NCI-H187 treated with DMSO at 0.1 percent for 48 hours (cell line): ENCODE results near the gene ZMYND19.
"Not testable (repeated sequence)": the region's sequence is repeated elsewhere in the genome, so short reads cannot be mapped to it uniquely, and the experiment has no call there.

Experiments
- DNase-seq: peaks from one replicate; lab custom pipeline; 2025; lab: John Stamatoyannopoulos, UW

ZMYND19 gene

DNA sequence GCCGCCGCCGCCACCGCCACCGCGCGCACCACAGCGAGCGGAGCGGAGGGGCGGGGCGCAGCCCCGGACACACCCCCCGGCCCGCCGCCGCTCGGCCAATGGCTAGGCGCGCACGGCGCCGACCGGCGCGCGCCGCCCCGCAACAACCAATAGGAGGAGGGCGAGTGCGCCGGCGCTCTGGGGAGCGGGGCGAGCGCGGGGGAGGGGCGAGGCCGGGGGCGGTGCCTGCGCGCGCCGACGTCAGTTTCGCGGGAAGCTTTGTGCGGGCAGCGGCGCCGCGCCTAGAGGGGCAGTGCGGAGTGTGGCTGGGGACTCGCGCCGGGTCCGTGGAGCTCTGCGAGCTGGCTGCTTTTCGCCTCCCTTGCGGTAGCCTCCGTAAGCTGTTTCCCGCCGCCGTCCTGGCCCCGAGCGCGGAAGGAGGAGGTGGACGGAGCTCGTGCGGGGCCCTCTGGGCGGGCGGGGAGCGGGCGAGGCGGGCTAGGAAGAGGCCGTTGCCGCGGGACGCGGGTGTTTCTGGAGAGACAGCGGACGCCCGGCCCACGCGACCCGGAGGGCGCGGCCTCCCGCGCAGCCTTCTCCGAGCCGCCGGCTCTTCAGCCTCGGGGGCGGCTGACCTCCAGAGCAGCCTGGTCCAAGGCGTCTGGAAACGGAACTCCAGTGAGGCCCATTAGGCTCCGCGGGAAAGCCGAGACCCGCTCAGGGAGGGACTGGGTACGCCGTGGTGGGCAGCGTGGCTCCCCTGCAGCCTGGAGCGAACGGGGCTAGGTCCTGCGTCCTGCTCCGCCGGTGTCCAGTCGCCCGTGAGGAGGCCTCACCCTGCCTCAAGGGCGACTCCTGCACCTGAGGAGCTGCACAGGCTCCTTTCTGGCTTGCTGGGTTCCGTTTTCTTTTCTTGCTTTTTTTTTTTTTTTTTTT, at the start of gene ZMYND19:
Gene ZMYND19, minus strand, starts transcription at position 44 of the 915 bp plus-strand sequence. CDS start 249 bp downstream, outside the sequence.
- DNase-seq = peak; percentile 12

DNA sequence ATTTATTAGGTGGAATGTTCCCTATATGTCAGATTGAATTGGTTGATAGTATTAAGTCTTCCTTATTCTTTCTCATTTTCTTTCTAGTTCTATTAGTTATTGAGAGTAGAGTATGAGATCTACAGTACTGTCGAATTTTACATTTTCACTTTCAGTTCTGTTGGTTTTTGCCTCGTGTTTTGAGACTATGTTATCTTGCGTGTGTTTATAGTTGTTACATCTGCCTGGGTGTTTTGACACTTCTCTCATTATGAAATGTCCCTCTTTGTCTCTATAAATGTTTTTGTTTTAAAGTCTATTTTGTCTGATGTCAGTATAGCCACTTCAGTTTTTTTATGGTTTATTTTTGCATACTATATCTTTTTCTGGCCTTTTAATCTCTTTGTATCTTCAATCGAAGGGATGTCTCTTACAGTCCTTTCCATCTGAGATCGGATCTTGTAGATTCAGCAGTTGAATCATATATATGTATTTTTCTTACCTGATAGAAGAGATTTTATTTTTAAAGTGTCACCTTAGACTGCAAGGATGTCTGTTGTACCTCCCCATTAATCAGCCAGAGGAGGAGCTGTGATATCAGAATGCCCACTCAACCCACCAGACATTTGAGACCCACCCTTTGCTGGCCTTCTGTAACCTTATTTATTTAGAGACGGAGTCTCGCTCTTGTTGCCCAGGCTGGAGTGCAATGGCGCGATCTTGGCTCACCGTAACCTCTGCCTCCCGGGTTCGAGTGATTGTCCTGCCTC, 49.2 kb upstream of the ZMYND19 start:
- no peak for DNase-seq

DNA sequence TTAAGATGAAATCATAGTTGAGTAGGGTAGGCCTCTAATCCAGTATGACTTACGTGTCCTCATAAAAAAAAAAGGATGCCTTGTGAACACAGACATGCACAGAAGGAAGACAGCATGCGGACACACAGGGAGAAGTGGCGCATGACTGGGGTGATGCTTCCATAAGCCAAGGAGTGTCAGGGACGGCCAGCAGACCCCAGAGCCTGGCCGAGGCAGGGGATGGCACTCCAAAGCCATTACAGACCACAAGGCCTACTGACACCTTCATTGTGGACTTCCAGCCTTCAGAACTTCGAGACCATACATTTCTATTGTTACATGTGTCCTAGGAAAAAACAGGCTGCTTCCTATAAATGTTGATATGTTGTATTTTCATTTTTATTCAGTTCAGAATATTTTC, 48.4 kb upstream of the ZMYND19 start:
- DNase-seq = no peak

DNA sequence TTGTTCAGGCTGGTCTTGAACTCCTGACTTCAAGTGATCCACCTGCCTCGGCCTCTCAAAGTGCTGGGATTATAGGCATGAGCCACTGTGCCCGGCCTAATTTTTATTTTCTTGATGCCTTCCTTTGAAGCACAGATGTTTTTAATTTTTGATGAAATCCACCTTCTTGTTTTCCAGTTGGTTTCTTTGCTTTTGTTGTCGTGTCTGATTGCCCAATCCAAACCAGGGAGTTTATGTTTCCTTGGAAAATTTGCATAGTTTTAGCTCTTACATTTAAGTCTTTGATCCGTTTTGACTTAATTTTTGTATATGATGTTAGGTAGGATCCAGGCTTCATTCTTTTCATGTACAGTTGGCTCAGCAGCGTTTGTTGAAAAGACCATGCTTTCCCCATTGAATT, 43.7 kb upstream of the ZMYND19 start:
- DNase-seq = no peak

DNA sequence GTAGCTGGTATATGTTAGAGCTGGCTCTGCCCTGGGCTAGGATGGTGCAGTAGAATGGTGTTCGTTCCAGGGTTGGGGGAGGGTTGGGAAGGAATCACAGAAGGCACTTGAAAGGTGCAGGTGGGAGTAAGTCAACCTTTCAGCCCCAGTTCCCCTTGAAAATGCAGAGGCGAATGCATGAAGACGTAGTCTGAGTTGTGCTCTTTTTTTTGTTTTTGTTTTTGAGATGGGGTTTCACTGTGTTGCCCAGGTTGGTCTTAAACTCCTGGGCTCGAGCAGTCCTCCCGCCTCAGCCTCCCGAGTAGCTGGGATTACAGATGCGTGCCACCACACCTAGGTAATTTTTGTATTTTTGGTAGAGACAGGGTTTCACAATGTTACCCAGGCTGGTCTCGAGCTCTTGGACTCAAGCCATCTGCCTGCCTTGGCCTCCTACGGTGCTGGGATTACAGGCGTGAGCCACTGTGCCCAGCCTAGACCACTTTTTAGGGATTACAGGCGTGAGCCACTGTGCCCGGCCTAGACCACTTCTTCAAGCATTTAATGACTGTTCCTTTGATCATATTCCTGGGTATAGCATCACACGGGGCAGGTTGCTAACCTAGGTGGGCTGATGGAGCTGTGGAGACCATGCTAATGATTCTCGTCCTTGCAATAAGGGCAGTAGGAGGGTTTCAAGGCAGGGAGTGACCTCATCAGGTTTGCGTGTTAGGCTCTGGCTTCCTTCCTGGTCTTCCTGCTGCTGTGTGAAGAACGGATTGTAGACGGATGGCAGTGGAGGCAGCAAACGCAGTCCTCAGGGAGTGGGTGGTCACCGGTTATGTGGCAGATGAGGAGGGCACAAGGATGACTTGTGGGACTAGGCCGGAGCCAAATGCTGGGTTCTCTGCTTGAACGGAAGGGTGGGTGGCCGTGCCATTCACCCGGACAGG, 42.2 kb upstream of the ZMYND19 start:
- DNase-seq = no peak

DNA sequence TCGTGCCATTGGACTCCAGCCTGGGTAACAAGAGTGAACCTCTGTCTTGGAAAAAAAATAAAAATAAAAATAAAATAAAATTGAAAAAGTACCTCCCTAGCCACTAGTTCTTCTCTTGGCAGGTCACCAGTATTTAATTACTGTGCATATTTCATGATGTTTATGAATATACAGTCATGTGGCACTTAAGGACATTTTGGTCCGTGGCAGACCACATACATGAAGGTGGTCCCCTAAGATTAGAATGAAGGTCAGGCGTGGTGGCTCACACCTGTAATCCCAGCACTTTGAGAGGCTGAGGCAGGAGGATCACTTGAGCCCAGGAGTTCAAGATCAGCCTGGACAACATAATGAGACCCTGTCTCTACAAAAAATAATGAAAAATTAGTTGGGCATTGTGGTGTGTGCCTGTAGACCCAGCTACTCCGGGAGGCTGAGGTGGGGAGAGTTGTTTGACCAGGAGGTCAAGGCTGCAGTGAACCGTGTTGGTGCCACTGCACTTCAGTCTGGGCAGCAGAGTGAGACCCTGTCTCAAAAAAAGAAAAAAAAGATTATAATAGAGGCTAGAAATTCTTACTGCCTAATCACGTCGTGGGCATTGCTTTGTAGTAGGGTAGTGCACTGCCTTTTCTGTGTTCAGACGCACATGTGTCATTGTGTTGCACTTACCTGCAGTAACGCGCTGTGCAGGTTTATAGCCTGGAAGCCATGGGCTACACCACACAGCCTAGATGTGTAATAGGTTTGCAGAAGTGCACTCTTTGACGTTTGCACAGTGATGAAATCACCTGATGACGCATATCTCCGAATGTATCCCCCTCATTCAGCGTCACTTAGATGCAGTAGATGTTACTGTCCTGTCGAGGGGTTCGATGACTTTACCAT, 41.3 kb upstream of the ZMYND19 start:
- DNase-seq = no peak

DNA sequence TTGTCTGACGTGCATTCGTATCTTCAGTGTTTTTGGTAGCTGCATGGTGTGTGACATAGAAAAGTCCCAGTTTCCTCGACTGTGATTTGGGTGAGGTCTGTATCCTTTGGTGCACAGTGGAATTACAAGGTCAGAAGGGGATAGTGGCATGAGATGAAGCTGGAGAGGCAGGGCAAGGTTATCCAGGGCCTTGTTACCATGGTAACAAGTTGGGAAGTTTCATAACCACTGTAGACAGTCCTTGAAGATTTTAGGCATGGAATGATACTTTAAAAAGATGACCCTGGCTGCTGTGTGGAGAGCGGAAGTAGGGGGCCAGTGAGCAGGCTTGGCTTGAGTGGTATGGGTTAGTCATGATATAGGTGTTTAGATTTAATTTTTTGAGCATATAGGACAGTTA, 40.4 kb upstream of the ZMYND19 start:
- DNase-seq = no peak

DNA sequence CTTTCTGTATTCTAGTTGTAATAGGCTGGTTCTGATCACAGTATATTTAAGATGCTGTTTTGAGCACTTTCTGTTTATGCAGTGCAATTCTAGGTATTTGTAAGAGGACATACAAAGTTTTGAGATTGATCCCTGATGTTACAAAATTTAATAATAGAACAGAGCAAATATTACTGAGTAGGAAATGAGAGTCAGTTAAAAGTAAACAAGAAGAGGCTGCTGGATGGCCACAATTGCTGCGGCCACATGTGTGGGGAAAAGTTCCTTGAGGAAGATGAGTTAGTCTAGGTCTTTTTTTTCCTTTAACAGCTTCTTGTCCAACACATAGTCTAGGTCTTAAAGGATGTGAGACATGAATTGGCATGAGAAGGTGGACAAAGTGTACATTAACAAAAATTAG, 39.8 kb upstream of the ZMYND19 start:
- no peak for DNase-seq

DNA sequence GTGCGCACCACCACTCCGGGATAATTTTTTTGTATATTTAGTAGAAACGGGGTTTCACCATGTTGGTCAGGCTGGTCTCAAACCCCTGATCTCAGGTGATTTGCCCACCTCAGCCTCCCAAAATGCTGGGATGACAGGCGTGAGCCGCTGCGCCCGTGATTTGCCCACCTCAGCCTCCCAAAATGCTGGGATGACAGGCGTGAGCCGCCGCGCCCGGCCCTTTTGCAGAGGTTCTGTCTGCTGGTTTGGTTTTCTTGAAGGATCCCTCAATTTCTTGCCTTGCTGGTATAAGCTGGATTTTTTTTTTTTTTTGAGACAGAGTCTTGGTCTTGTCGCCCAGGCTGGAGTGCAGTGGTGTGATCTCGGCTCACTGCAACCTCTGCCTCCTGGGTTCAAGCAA, 37.1 kb upstream of the ZMYND19 start:
- DNase-seq = not testable (repeated sequence)

DNA sequence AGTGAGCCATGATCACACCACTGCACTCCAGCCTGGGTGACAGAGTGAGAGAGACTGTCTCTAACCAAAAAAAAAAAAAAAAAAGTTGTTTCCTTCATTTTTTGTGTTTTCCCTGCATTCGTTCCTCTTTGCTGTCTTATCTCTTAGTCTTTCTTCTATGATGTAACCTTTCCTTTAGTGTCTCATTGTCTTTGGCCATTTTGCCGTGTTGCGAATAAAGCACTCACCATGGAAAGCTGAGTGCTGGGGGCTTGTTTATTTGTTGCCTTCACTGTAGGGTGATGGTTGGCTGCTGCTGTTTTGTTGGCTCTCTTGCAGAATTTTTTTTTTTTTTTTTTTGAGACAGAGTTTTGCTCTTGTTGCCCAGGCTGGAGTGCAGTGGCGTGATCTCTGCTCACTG, 36.2 kb upstream of the ZMYND19 start:
- DNase-seq = no peak

DNA sequence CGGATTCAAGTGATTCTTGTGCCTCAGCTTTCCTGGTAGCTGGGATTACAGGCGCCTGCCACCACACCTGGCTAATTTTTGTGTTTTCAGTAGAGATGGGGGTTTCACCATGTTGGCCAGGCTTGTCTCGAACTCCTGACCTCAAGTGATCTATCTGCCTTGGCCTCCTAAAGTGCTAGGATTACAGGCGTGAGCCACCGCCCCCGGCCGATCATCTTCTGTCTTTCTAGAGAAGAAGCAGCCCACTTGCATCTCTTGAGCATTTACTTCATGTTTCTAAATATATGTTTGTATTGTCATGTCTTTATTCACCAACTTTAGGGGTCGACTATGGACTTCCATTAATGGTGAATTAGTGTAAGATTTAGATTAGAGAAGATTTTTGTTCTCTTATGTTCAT, 31.9 kb upstream of the ZMYND19 start:
- not testable (repeated sequence) for DNase-seq

DNA sequence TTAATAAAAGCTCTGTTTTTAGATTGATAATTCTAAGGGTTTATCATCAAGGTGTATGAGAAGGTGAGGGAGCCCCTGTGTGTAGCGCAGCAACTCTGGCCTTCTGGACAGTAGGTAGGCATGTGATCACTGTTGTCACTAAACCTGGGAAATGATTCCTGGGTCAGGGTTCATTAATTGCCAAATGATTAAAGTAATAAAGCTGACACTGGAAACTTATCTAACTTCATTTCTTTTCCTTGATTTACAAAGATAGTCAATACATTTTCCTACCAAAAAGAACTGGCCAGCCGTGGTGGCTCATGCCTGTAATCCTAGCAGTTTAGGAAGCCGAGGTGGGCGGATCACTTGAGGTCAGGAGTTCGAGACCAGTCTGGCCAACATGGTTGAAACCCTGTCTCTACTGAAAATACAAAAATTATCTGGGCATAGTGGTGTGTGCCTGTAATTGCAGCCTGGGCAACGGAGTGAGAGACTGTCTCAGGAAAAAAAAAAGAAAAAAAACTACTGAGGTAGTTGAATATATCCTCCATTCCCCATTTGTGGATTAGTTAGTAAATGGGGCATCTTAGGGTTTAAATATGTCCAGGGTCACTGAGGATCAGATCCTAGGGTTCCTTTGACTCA, 30.9 kb upstream of the ZMYND19 start:
- no peak for DNase-seq

DNA sequence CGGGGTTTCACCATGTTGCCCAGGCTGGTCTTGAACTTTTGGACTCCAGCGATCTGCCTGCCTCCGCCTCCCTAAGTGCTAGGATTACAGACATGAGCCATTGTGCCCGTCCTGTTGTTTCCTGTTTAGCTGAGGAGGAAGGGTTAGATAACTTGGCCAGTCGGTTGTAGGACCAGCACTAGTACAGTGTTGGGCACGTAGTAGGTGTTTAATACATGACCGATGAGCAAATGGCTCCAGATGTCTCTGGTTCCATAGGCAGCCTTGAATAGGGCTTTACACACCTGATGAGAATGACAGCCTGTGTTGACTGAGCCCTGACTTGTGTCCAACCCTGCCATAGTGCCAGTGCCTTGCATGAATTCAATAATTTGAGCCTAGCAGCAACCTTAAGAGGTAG, 30.3 kb upstream of the ZMYND19 start:
- DNase-seq = no peak

DNA sequence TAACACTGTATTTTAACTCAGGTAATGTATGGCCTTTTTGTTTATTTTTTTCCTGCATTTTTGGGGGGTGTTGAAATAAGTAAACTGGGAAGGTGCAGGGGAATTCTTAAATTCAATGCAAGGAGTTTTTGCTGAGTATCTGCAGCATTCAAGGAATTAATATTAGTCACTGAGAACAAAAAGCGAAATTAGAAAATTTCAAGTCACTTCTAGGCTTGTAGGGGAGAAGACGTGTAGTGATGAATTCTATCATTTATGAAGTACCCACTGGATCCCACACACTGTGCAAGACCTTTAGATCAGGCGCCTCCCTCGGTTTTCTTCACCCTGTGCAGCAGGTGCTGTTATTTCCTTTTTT, 29.7 kb upstream of the ZMYND19 start:
- no peak for DNase-seq

DNA sequence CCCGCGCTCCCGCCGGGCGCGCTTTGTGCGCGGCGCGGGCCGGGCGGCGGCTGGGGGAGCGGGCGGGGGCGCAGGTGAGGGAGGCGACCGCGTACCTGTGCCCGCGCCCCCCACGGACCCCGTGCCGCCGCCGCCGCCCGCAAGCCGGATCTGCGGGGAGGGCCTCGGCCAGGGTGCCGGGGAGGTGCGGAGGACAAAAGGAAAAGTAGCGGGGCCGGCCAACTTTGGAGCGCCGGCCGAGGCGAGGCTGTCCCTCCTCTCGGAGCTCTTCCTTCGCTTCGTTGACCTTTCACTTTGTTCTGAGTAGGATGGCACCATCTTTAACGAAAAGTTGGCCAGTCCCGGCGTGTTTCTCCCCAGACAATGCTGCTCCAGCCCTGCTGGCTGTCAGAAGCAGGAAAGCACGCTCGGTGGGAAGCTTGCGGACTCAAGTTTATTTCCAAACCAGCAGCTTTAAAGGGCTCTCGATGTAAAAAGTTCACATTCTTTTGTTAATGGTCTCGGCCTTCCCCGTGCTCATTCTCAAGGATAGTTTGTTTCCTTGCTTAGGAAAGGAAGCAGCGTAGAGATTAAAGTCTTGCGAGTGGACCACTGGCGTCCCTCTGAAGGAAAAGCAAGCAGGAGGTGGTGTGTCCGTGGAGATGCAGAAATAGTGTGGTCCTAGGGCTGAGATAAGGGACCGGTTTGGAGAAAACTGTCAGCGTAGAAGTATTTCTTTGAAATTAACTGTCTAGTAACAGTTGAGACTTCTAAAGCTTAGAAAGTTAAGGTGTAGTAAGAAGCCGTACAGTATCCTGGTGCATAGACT, 29.1 kb upstream of the ZMYND19 start:
- no peak for DNase-seq

DNA sequence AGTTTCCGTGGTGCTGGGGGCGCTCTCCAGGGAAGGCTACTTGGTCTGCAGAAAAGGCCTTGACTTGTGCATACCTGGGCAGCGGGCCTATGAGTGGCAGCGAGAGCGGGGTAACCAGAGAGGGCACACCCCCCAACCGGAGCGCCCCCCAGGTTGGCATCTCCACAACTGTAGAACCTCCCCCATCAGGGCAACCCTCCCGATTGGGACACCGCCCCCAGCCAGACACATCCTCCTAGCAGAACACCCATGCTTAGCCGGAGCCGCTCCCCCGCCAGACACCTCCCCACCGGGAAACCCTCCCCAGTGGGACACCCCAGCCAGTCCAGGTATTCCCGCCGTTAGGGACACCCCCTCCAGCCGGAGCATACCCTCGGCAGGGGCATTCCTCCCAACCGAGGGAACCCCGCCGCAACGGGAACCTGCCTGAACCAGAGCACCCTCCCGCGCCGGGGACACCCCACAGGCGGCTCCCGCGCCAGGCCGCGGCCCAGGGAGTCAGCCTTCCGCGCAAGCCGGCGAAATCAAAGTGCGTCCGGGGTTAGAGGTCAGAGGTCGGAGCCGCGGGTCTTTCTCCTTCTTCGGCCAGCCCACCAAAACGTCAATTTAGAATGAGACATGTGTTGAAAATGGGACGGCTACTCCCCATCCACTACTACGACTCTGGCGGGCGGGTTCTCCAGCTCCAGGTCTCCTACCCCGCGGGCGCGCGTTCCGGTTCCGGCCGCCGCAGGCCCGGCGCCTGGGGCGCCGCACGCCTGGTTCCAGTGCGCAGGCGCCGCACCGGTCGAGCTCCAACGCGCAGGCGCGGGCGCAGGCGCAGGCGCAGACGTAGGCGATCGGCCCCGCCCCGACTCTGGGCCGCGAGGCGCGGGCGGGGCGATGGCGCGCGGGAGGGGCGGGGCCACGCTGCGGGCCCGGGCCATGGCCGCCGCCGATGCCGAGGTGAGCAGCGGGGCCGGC, 28.1 kb upstream of the ZMYND19 start, which contains the start of gene EHMT1:
Gene EHMT1, plus strand, starts transcription at position 901 of the 963 bp plus-strand sequence. Its CDS starts 24 bp downstream, at position 925.
- no peak for DNase-seq

DNA sequence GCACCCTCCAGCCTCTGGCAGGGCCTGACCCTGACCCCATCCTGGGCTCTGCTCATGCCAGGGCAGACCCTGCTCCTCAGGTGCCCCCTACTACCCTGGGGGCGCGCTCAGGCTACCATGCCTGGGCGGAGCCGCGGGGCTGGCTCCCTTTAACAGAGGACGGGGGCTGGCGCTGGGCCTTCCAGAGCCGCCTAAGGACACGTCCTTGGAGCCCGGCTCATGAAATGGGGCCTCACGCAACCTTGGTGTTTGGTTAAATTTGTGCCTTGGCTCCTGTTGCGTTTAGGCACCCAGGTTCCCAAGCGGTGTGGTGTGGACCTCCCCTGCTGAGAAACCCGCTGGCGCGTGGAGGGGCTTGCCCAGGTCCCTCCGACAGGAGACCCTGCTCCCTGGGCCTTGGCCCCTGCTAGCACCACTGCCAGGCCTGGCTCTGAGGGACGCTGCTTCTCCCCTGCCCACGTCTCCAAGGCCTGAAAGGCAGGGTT, 25.1 kb upstream of the ZMYND19 start:
- no peak for DNase-seq

DNA sequence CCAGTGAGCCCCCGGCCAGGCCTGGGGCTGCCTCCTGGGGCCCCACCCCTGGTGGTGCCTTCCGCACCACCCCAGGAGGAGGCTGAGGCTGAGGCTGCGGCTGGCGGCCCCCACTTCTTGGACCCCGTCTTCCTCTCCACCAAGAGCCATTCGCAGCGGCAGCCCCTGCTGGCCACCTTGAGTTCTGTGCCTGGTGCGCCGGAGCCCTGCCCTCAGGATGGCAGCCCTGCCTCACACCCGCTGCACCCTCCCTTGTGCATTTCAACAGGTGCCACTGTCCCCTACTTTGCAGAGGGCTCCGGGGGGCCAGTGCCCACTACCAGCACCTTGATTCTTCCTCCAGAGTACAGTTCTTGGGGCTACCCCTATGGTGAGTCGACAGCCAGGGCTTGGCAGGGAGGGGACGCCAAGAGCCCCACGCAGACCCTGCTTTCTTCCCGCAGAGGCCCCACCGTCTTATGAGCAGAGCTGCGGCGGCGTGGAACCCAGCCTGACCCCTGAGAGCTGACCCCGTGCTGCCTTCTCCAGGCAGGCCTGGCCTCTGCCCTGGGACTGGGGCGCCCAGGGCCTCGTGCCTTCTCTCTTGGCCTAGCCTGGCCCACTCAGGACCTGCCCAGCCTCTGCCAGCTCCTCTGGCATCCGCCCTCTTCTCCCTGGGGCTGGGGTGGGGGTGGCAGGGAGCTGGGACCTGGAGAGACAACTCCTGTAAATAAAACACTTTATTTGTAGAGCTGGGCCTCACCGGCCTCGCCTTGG, 24.5 kb upstream of the ZMYND19 start:
- DNase-seq = no peak
